H9 (cell line): Measurements from ENCODE around the gene TMTC1. TPM values are rescaled to one million over a fixed set of nuclear protein-coding genes. Genes with fewer than 3 reads are reported as not detected.

ENCODE experiments used
- DNase-seq: peaks from one replicate; pipeline ENCODE4 v3.0.0-alpha.2; 2017
- H2AFZ ChIP-seq: one replicate; pipeline ENCODE4 v1.6.1; 2013; ENCODE audit warnings: mild to moderate bottlenecking, low read length, control low read depth, moderate library complexity
- H2AK5ac ChIP-seq: 2 replicates; pipeline ENCODE4 v1.6.1; 2013; ENCODE audit warnings: low read length, control low read depth, mixed read lengths; ENCODE audit not compliant: insufficient read length
- H2BK120ac ChIP-seq: one replicate; pipeline ENCODE4 v1.6.1; 2013; ENCODE audit warnings: low read depth, mild to moderate bottlenecking, low read length, control low read depth, inconsistent platforms; ENCODE audit not compliant: poor library complexity, severe bottlenecking
- H2BK12ac ChIP-seq: 2 replicates; pipeline ENCODE4 v1.6.1; 2013; ENCODE audit warnings: low read length, control low read depth, mixed read lengths, low read depth; ENCODE audit not compliant: insufficient read length
- H2BK15ac ChIP-seq: 2 replicates; pipeline ENCODE4 v1.6.1; 2013; ENCODE audit warnings: low read depth, low read length, control low read depth
- H2BK20ac ChIP-seq: one replicate; pipeline ENCODE4 v1.6.1; 2013; ENCODE audit warnings: low read depth, mild to moderate bottlenecking, low read length, control low read depth, inconsistent platforms; ENCODE audit not compliant: poor library complexity, severe bottlenecking
- H2BK5ac ChIP-seq: 2 replicates; pipeline ENCODE4 v1.6.1; 2013; ENCODE audit warnings: low read length, control low read depth, mixed read lengths; ENCODE audit not compliant: insufficient read length
- H3K14ac ChIP-seq: 2 replicates; pipeline ENCODE4 v1.6.1; 2013; ENCODE audit warnings: low read length, control low read depth; ENCODE audit not compliant: insufficient read depth
- H3K18ac ChIP-seq: 2 replicates; pipeline ENCODE4 v1.6.1; 2013; ENCODE audit warnings: low read depth, mild to moderate bottlenecking, mixed read lengths, low read length, control low read depth; ENCODE audit not compliant: insufficient read length
- H3K23ac ChIP-seq: 2 replicates; pipeline ENCODE4 v1.6.1; 2013; ENCODE audit warnings: low read length, control low read depth, mixed read lengths, low read depth; ENCODE audit not compliant: insufficient read length
- H3K23me2 ChIP-seq: 2 replicates; pipeline ENCODE4 v1.6.1; 2013; ENCODE audit warnings: low read depth, mild to moderate bottlenecking, mixed read lengths, low read length, control low read depth; ENCODE audit not compliant: insufficient read length, poor library complexity, severe bottlenecking
- H3K27ac ChIP-seq: 2 replicates; pipeline ENCODE4 v1.5.1; 2013; ENCODE audit warnings: low read length, control low read depth, mixed read lengths, low read depth; ENCODE audit not compliant: insufficient read length
- H3K27me3 ChIP-seq: 2 replicates; pipeline ENCODE4 v1.6.1; 2013; ENCODE audit warnings: low read length, control low read depth, inconsistent platforms; ENCODE audit not compliant: insufficient read depth
- H3K4ac ChIP-seq: 2 replicates; pipeline ENCODE4 v1.6.1; 2013; ENCODE audit warnings: low read depth, mild to moderate bottlenecking, control low read depth, inconsistent platforms, low read length, moderate library complexity
- H3K4me1 ChIP-seq: 2 replicates; pipeline ENCODE4 v1.6.1; 2013; ENCODE audit warnings: low read length, control low read depth, inconsistent platforms; ENCODE audit not compliant: insufficient read depth
- H3K4me2 ChIP-seq: 2 replicates; pipeline ENCODE4 v1.6.1; 2013; ENCODE audit warnings: low read length, control low read depth, mixed read lengths; ENCODE audit not compliant: insufficient read length, insufficient read depth
- H3K56ac ChIP-seq: 2 replicates; pipeline ENCODE4 v1.6.1; 2013; ENCODE audit warnings: low read depth, mild to moderate bottlenecking, mixed read lengths, low read length, control low read depth; ENCODE audit not compliant: insufficient read length
- H3K79me1 ChIP-seq: 2 replicates; pipeline ENCODE4 v1.6.1; 2013; ENCODE audit warnings: low read depth, mild to moderate bottlenecking, moderate library complexity, low read length, control low read depth, inconsistent platforms; ENCODE audit not compliant: insufficient read depth, poor library complexity, severe bottlenecking
- H3K79me2 ChIP-seq: 2 replicates; pipeline ENCODE4 v1.6.1; 2013; ENCODE audit warnings: low read length, control low read depth, inconsistent platforms; ENCODE audit not compliant: insufficient read depth
- H3K9ac ChIP-seq: 2 replicates; pipeline ENCODE4 v1.6.1; 2013; ENCODE audit warnings: low read length, control low read depth, mixed read lengths; ENCODE audit not compliant: insufficient read length; ENCODE audit errors: extremely low read depth
- H3K9me3 ChIP-seq: one replicate; pipeline ENCODE4 v1.6.1; 2013; ENCODE audit warnings: low read depth, low read length, inconsistent platforms; ENCODE audit not compliant: control insufficient read depth
- H3T11ph ChIP-seq: one replicate; pipeline ENCODE4 v1.6.1; 2013; ENCODE audit warnings: mild to moderate bottlenecking, low read length, control low read depth, inconsistent platforms
- H4K20me1 ChIP-seq: one replicate; pipeline ENCODE4 v1.6.1; 2013; ENCODE audit not compliant: control insufficient read depth, insufficient read length, insufficient read depth
- H4K5ac ChIP-seq: 2 replicates; pipeline ENCODE4 v1.6.1; 2013; ENCODE audit warnings: low read depth, mild to moderate bottlenecking, mixed read lengths, low read length, control low read depth; ENCODE audit not compliant: insufficient read length
- H4K8ac ChIP-seq: replicated peaks from 2 replicates; pipeline ENCODE4 v1.6.1; 2013; ENCODE audit warnings: low read length, control low read depth, mixed read lengths, low read depth; ENCODE audit not compliant: insufficient read length
- H4K91ac ChIP-seq: 2 replicates; pipeline ENCODE4 v1.6.1; 2013; ENCODE audit warnings: low read depth, mild to moderate bottlenecking, moderate library complexity, mixed read lengths, low read length, control low read depth; ENCODE audit not compliant: insufficient read length
- H3K27ac Mint-ChIP-seq, 3 experiments: 2 replicates in 2 of 3; 3 replicates in 1 of 3; pipeline ENCODE4 v1.8.0; 2020 to 2021; ENCODE audit warnings: mixed read lengths in 3 of 3, mild to moderate bottlenecking in 1 of 3, moderate library complexity in 1 of 3
- H3K27me3 Mint-ChIP-seq: 2 replicates; pipeline ENCODE4 v1.8.0; 2021; ENCODE audit warnings: low read depth, mild to moderate bottlenecking, moderate library complexity, mixed read lengths
- H3K36me3 Mint-ChIP-seq, 3 experiments: 2 replicates in 2 of 3; 3 replicates in 1 of 3; pipeline ENCODE4 v1.8.0; 2020 to 2021; ENCODE audit warnings: low read depth in 3 of 3, mixed read lengths in 3 of 3; ENCODE audit not compliant: insufficient read depth in 1 of 3
- H3K4me1 Mint-ChIP-seq, 2 experiments: 2 replicates each; pipeline ENCODE4 v1.8.0; 2020; ENCODE audit warnings: mixed read lengths in 2 of 2
- H3K4me3 Mint-ChIP-seq, 2 experiments: 2 replicates in 1 of 2; 3 replicates in 1 of 2; pipeline ENCODE4 v1.8.0; 2020 to 2021; ENCODE audit warnings: mild to moderate bottlenecking in 2 of 2, mixed read lengths in 2 of 2, moderate library complexity in 1 of 2
- H3K9me3 Mint-ChIP-seq, 2 experiments: 2 replicates in 1 of 2; 3 replicates in 1 of 2; pipeline ENCODE4 v1.8.0; 2020; ENCODE audit warnings: mild to moderate bottlenecking in 2 of 2, mixed read lengths in 2 of 2, moderate library complexity in 1 of 2
- CTCF ChIP-seq: fragments of 200-600 bp; sonication (generic); conservative IDR thresholded peaks from 3 replicates; pipeline ENCODE4 v1.8.0; 2021; ENCODE audit warnings: antibody characterized with exemption, mild to moderate bottlenecking
- WGBS: extraction: QIAGEN DNeasy Blood & Tissue Kit; methylation state at CpG from one replicate; pipeline ENCODE4 v1.1.7; 2013; ENCODE audit warnings: missing lambda C conversion rate, low lambda C conversion rate, mixed read lengths; ENCODE audit not compliant: insufficient read length; ENCODE audit errors: extremely low coverage; 5-methylcytosine and 5-hydroxymethylcytosine counted together
- total RNA-seq: library from RNA; stranded (reverse); gene quantifications from 2 replicates; pipeline ENCODE4 v1.2.1, GENCODE V29; 2021

TMTC1 gene
- total RNA-seq, 1 experiment from 2014 or later = 16.1 TPM

- H3K9me3 ChIP-seq = no peaks in the 10 kb centered on the region
- no peak overlapping the region for H2BK20ac ChIP-seq
- no peak overlapping the region for H2AFZ ChIP-seq
- no peak overlapping the region for H3K56ac ChIP-seq
- no peak overlapping the region for H2AK5ac ChIP-seq
- no peak overlapping the region for H3K18ac ChIP-seq
- no peak overlapping the region for H4K91ac ChIP-seq
- no peak overlapping the region for H3K27ac ChIP-seq
- no peak overlapping the region for H4K8ac ChIP-seq
- no peak overlapping the region for H3K14ac ChIP-seq
- H3K79me1 ChIP-seq = no peaks in the 10 kb centered on the region
- H3K23ac ChIP-seq = no peak overlapping the region
- H3K4me2 ChIP-seq = no peak overlapping the region
- H2BK120ac ChIP-seq = no peak overlapping the region
- no peaks in the 10 kb centered on the region for H3K23me2 ChIP-seq
- H3K27ac Mint-ChIP-seq = no peak overlapping the region
- no peak for TF ChIP-seq CTCF
- H3K4ac ChIP-seq = no peak overlapping the region
- H3T11ph ChIP-seq = no peak overlapping the region
- no CpG with 5 or more reads among the region's 2 CpGs for WGBS
- H3K27me3 ChIP-seq = no peaks in the 10 kb centered on the region
- H2BK12ac ChIP-seq = no peak overlapping the region
- no peaks in the 10 kb centered on the region for H3K27me3 Mint-ChIP-seq
- no peak overlapping the region for H3K9ac ChIP-seq
- no peaks in the 10 kb centered on the region for H3K79me2 ChIP-seq
- H3K36me3 Mint-ChIP-seq = peaks cover 0 to 3% (median 3%) of the 10 kb centered on the region in 3 experiments; a peak in 1 of 7 replicates
- H3K9me3 Mint-ChIP-seq = no peaks in the 10 kb centered on the region
- no peaks in the 10 kb centered on the region for H4K20me1 ChIP-seq
- no peaks in the 10 kb centered on the region; the same call in 1 of the 2 replicates for H3K4me1 ChIP-seq
- H4K5ac ChIP-seq = no peak overlapping the region
- no peak overlapping the region for H2BK5ac ChIP-seq
- DNase-seq = no peak
- no peak overlapping the region for H2BK15ac ChIP-seq
- H3K4me3 Mint-ChIP-seq = no peak overlapping the region
- H3K4me1 Mint-ChIP-seq = peaks cover 8 to 10% of the 10 kb centered on the region in 2 experiments; a peak in 3 of 4 replicates
These were observed 168.9 kb downstream of the TMTC1 start for GRCh38 chr12:29614694-29615325.
